ENCODE results near the gene JAG2. TPM values are rescaled to one million over a fixed set of nuclear protein-coding genes. Genes with fewer than 3 reads are reported as not detected.

JAG2 gene
- total and polyA plus RNA-seq, 2 experiments from 2014 or later = 1.5 TPM; not detected in 1

- Histone ChIP-seq H2AFZ (no peak overlapping the region), H3K9ac (no peak overlapping the region), H3K4me2 (ENCODE audit: unreplicated experiment) (no peak overlapping the region), H3K79me2 (ENCODE audit: insufficient read depth) (no peaks in the 10 kb centered on the region), H3K27ac (no peak overlapping the region), H3K9me2 (ENCODE audit: insufficient read depth) (no peaks in the 10 kb centered on the region), H3K4me3 (no peak overlapping the region), H4K20me1 (ENCODE audit: insufficient read depth) (no peaks in the 10 kb centered on the region), H3K4me1 (ENCODE audit: insufficient read depth) (no peaks in the 10 kb centered on the region), H3F3A (ENCODE audit: insufficient read depth) (no peaks in the 10 kb centered on the region), H3K9me3 (ENCODE audit: low read depth) (no peaks in the 10 kb centered on the region), H3K27me3 (replicated peaks; ENCODE audit: insufficient read depth) (no peaks in the 10 kb centered on the region), H3K36me3 (ENCODE audit: low read depth) (no peaks in the 10 kb centered on the region)
- no peak for DNase-seq
- in situ Hi-C loops (cut with MboI) = no loop called here
- 60 to 71% methylated on average over 25 to 26 of the region's 27 CpGs for whole genome bisulfite sequencing, 2 experiments (ENCODE audit: low coverage in 1 of 2, low lambda C conversion rate in 2 of 2, missing lambda C conversion rate in 2 of 2)
- TF ChIP-seq EZH2phosphoT487 (IDR thresholded peaks at IDR 0.05; ENCODE audit: insufficient read depth, low read depth) = no peak
- TF ChIP-seq EZH2 (IDR thresholded peaks at IDR 0.05; ENCODE audit: insufficient read depth, poor library complexity, severe bottlenecking) = no peak
Observed at GRCh38 chr14:105148604-105149145, 19.9 kb downstream of the JAG2 start.

GRCh38 chr14:105147671-105148603 lies 20.6 kb downstream of the JAG2 start:
- no peak for DNase-seq
- H3K27ac ChIP-seq = no peak overlapping the region
- H3K4me3 ChIP-seq = no peak overlapping the region
- in situ Hi-C loops (cut with MboI) = no loop called here
- H3K9me3 ChIP-seq (ENCODE audit: low read depth) = no peaks in the 10 kb centered on the region
- no peaks in the 10 kb centered on the region for H3K27me3 ChIP-seq (replicated peaks; ENCODE audit: insufficient read depth)
- H4K20me1 ChIP-seq (ENCODE audit: insufficient read depth) = no peaks in the 10 kb centered on the region
- H3K4me2 ChIP-seq (ENCODE audit: unreplicated experiment) = no peak overlapping the region
- no peaks in the 10 kb centered on the region for H3K36me3 ChIP-seq (ENCODE audit: low read depth)
- H3K9ac ChIP-seq = no peak overlapping the region
- no peak overlapping the region for H2AFZ ChIP-seq
- no peaks in the 10 kb centered on the region for H3K9me2 ChIP-seq (ENCODE audit: insufficient read depth)
- H3F3A ChIP-seq (ENCODE audit: insufficient read depth) = no peaks in the 10 kb centered on the region
- 76 to 85% methylated on average over 38 to 61 of the region's 62 CpGs for WGBS, 2 experiments (ENCODE audit: low coverage in 1 of 2, low lambda C conversion rate in 2 of 2, missing lambda C conversion rate in 2 of 2)
- no peaks in the 10 kb centered on the region for H3K79me2 ChIP-seq (ENCODE audit: insufficient read depth)
- H3K4me1 ChIP-seq (ENCODE audit: insufficient read depth) = no peaks in the 10 kb centered on the region
- TF ChIP-seq EZH2 (IDR thresholded peaks at IDR 0.05; ENCODE audit: insufficient read depth, poor library complexity, severe bottlenecking) = no peak
- TF ChIP-seq EZH2phosphoT487 (IDR thresholded peaks at IDR 0.05; ENCODE audit: insufficient read depth, low read depth) = no peak

GRCh38 chr14:105146976-105147635 lies 21.5 kb downstream of the JAG2 start:
- Histone ChIP-seq H3K9me3 (ENCODE audit: low read depth) (no peaks in the 10 kb centered on the region), H3K9me2 (ENCODE audit: insufficient read depth) (no peaks in the 10 kb centered on the region), H4K20me1 (ENCODE audit: insufficient read depth) (no peaks in the 10 kb centered on the region), H3K4me3 (no peak overlapping the region), H3K27me3 (replicated peaks; ENCODE audit: insufficient read depth) (no peaks in the 10 kb centered on the region), H2AFZ (no peak overlapping the region), H3K4me1 (ENCODE audit: insufficient read depth) (no peaks in the 10 kb centered on the region), H3K79me2 (ENCODE audit: insufficient read depth) (no peaks in the 10 kb centered on the region), H3F3A (ENCODE audit: insufficient read depth) (no peaks in the 10 kb centered on the region), H3K4me2 (ENCODE audit: unreplicated experiment) (no peak overlapping the region), H3K36me3 (ENCODE audit: low read depth) (no peaks in the 10 kb centered on the region), H3K27ac (no peak overlapping the region), H3K9ac (no peak overlapping the region)
- in situ Hi-C loops (cut with MboI) = no loop called here
- DNase-seq = no peak
- 73 to 79% methylated on average over 22 of the region's 22 CpGs for WGBS, 2 experiments (ENCODE audit: low coverage in 1 of 2, low lambda C conversion rate in 2 of 2, missing lambda C conversion rate in 2 of 2)
- TF ChIP-seq EZH2phosphoT487 (IDR thresholded peaks at IDR 0.05; ENCODE audit: insufficient read depth, low read depth) = no peak
- no peak for TF ChIP-seq EZH2 (IDR thresholded peaks at IDR 0.05; ENCODE audit: insufficient read depth, poor library complexity, severe bottlenecking)

GRCh38 chr14:105146181-105146975 lies 22.2 kb downstream of the JAG2 start:
- in situ Hi-C loops (cut with MboI) = no loop called here
- no peaks in the 10 kb centered on the region for H3K4me1 ChIP-seq (ENCODE audit: insufficient read depth)
- TF ChIP-seq EZH2phosphoT487 (IDR thresholded peaks at IDR 0.05; ENCODE audit: insufficient read depth, low read depth) (no peak), EZH2 (IDR thresholded peaks at IDR 0.05; ENCODE audit: insufficient read depth, poor library complexity, severe bottlenecking) (no peak)

More at GRCh38 chr14:105146181-105146975, 22.2 kb downstream of the JAG2 start:
- H3K9me2 ChIP-seq (ENCODE audit: insufficient read depth) = no peaks in the 10 kb centered on the region
- no peaks in the 10 kb centered on the region for H4K20me1 ChIP-seq (ENCODE audit: insufficient read depth)
- no peaks in the 10 kb centered on the region for H3K36me3 ChIP-seq (ENCODE audit: low read depth)
- H2AFZ ChIP-seq = no peak overlapping the region
- H3K4me3 ChIP-seq = no peak overlapping the region
- 72% methylated on average over 17 to 26 of the region's 40 CpGs for WGBS, 2 experiments (ENCODE audit: low coverage in 1 of 2, low lambda C conversion rate in 2 of 2, missing lambda C conversion rate in 2 of 2)
- H3K79me2 ChIP-seq (ENCODE audit: insufficient read depth) = no peaks in the 10 kb centered on the region
- H3K4me2 ChIP-seq (ENCODE audit: unreplicated experiment) = no peak overlapping the region
- no peaks in the 10 kb centered on the region for H3K9me3 ChIP-seq (ENCODE audit: low read depth)
- H3F3A ChIP-seq (ENCODE audit: insufficient read depth) = no peaks in the 10 kb centered on the region
- H3K9ac ChIP-seq = no peak overlapping the region
- no peaks in the 10 kb centered on the region for H3K27me3 ChIP-seq (replicated peaks; ENCODE audit: insufficient read depth)
- H3K27ac ChIP-seq = no peak overlapping the region
- DNase-seq = no peak

All from GM23248 (cell line).